Natural killer cell (primary cell): ENCODE measurements around the gene SCG3. TPM values are rescaled to one million over a fixed set of nuclear protein-coding genes. Genes with fewer than 3 reads are reported as not detected.

Experiments used
- ATAC-seq, 3 donors: fragments of 150-1000 bp in 2 of 3; fragments of 200-7000 bp in 1 of 3; cut with Tn5 transposase; 1 replicate in 1 of 3; 2 replicates in 2 of 3; pipeline ENCODE4 v1.10.0; 2021; ENCODE audit warnings: mild to moderate bottlenecking in 2 of 3, moderate library complexity in 2 of 3
- DNase-seq, 2 donors: peaks; one replicate each; pipeline versions ENCODE4 v3.0.0 to v3.0.0-alpha.2; 2013 to 2021; ENCODE audit warnings: mixed read lengths in 1 of 2
- H3K27ac ChIP-seq: one replicate; pipeline ENCODE4 v1.5.1; 2013; ENCODE audit warnings: mild to moderate bottlenecking, low read length
- H3K27me3 ChIP-seq: one replicate; pipeline ENCODE4 v1.6.1; 2013; ENCODE audit warnings: low read length; ENCODE audit not compliant: control insufficient read depth, insufficient read depth
- H3K36me3 ChIP-seq: one replicate; pipeline ENCODE4 v1.6.1; 2013; ENCODE audit warnings: low read length; ENCODE audit not compliant: control insufficient read depth, insufficient read depth
- H3K4me1 ChIP-seq: one replicate; pipeline ENCODE4 v1.6.1; 2013; ENCODE audit warnings: low read length; ENCODE audit not compliant: control insufficient read depth, insufficient read depth
- H3K4me3 ChIP-seq: one replicate; pipeline ENCODE4 v1.5.1; 2013; ENCODE audit warnings: low read length
- H3K9me3 ChIP-seq: one replicate; pipeline ENCODE4 v1.6.1; 2013; ENCODE audit warnings: low read length; ENCODE audit not compliant: control insufficient read depth, insufficient read depth
- H3K27ac Mint-ChIP-seq, 2 donors: one replicate each; pipeline ENCODE4 v1.8.0; 2022; ENCODE audit warnings: mild to moderate bottlenecking in 2 of 2, mixed read lengths in 2 of 2, moderate library complexity in 1 of 2
- H3K27me3 Mint-ChIP-seq, 2 donors: one replicate each; pipeline ENCODE4 v1.8.0; 2022; ENCODE audit warnings: low read depth in 2 of 2, mixed read lengths in 2 of 2
- H3K36me3 Mint-ChIP-seq: one replicate; pipeline ENCODE4 v1.8.0; 2022; ENCODE audit warnings: mixed read lengths
- H3K4me1 Mint-ChIP-seq, 2 donors: one replicate each; pipeline ENCODE4 v1.8.0; 2022; ENCODE audit warnings: mixed read lengths in 2 of 2
- H3K4me3 Mint-ChIP-seq: one replicate; pipeline ENCODE4 v1.8.0; 2022; ENCODE audit warnings: mild to moderate bottlenecking, moderate library complexity, mixed read lengths
- H3K9me3 Mint-ChIP-seq, 2 donors: one replicate each; pipeline ENCODE4 v1.8.0; 2022; ENCODE audit warnings: mixed read lengths in 2 of 2
- CTCF ChIP-seq: fragments of 200-600 bp; IDR thresholded peaks from one replicate; pipeline ENCODE4 v1.8.0; 2022; ENCODE audit warnings: antibody characterized with exemption
- WGBS: methylation state at CpG from one replicate; pipeline ENCODE4 v1.1.7; 2013; ENCODE audit warnings: missing lambda C conversion rate; ENCODE audit not compliant: insufficient coverage; 5-methylcytosine and 5-hydroxymethylcytosine counted together
- intact Hi-C: fragments of 100-400 bp; cut with micrococcal nuclease; formaldehyde crosslinking; loops from one replicate; pipeline ENCODE4 v1.14.2; 2022
- total RNA-seq, 4 donors: library from RNA; stranded (reverse); fragments of 120-200 nt in 1 of 4; gene quantifications; one replicate each; pipeline versions ENCODE4 v1.2.3 to v1.2.4, GENCODE V29; 2013 to 2022

Gene SCG3
- total RNA-seq, 3 donors from 2014 or later (not counting 1 experiment from before 2014, with no cell fraction given) = not detected

- no peaks in the 10 kb centered on the region for H3K27me3 ChIP-seq
- Mint-ChIP-seq H3K9me3 (no peaks in the 10 kb centered on the region), H3K27ac (peak overlapping the region; percentile 49 to 57), H3K27me3 (no peaks in the 10 kb centered on the region), H3K4me1 (peaks cover 37 to 39% of the 10 kb centered on the region in 2 donors), H3K36me3 (no peaks in the 10 kb centered on the region), H3K4me3 (no peak overlapping the region)
- no peak overlapping the region for H3K27ac ChIP-seq
- intact Hi-C loops = no loop called here
- H3K4me3 ChIP-seq = no peak overlapping the region
- TF ChIP-seq CTCF = no peak
- H3K36me3 ChIP-seq = peaks cover 33% of the 10 kb centered on the region
- DNase-seq (peak in 1 of 2 donors; percentile 14), ATAC-seq (no peak)
- WGBS = 25% methylated on average over 1 of the region's 1 CpG
- H3K9me3 ChIP-seq = no peaks in the 10 kb centered on the region
- H3K4me1 ChIP-seq = peaks cover 3% of the 10 kb centered on the region
Measured at GRCh38 chr15:51724673-51725072, 43.4 kb downstream of the SCG3 start.

DNA sequence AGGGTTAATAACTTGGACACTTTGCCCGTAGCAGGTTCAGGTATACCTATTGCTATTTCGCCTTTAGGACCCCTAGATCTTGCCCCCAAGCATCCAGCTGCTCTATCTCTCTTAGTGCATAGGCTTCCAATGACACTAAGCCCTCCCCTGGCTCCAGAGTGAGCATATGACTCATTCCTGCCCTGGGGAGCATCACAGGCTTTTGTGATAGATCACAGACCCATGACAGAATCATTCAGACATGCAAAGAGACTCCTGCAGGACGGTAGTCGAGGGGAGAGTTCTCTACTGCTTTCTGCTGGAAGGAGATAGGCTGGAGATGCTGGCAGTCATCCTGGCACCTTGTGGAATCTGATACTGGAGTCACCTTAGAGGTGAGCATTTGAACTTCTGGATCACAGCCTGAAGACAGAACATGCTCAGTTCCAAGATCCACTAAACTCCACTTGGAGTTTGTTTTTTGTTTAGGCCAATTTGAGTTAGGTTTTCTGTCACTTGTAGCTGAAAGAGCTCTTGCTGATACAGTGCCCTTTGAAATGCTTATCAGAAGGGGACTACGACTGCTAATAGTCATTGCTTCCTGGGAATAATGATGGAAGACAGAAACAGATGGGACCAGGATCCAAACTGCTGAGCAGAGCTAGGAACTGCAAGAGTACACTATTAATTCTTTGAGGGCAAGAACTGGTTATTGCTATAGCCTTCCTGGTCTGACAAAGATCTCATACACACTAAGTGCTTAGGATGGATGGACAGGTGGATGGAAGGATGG lies 45.2 kb downstream of the SCG3 start:
- H3K27ac Mint-ChIP-seq = peak overlapping the region; percentile 11 to 57
- DNase-seq = peak in 1 of 2 donors; percentile 30
- Histone ChIP-seq H3K27me3 (no peaks in the 10 kb centered on the region), H3K4me1 (peaks cover 16% of the 10 kb centered on the region), H3K4me3 (no peak overlapping the region), H3K27ac (no peak overlapping the region), H3K9me3 (no peaks in the 10 kb centered on the region), H3K36me3 (peaks cover 18% of the 10 kb centered on the region)
- H3K27me3 Mint-ChIP-seq = no peaks in the 10 kb centered on the region
- WGBS = 75% methylated on average over 5 of the region's 5 CpGs
- intact Hi-C loops = no loop called here
- TF ChIP-seq CTCF = no peak
- no peaks in the 10 kb centered on the region for H3K9me3 Mint-ChIP-seq
- no peak overlapping the region for H3K4me3 Mint-ChIP-seq
- peaks cover 49 to 52% of the 10 kb centered on the region in 2 donors for H3K4me1 Mint-ChIP-seq
- ATAC-seq = peak in 1 of 3 donors; percentile 64
- H3K36me3 Mint-ChIP-seq = no peaks in the 10 kb centered on the region

- peaks cover 57 to 60% of the 10 kb centered on the region in 2 donors for H3K4me1 Mint-ChIP-seq
- ATAC-seq = peak in 2 of 3 donors; percentile 19 to 51
- H3K4me3 Mint-ChIP-seq = no peak overlapping the region
Measured at GRCh38 chr15:51727141-51727897, 46.0 kb downstream of the SCG3 start.

More at GRCh38 chr15:51727141-51727897, 46.0 kb downstream of the SCG3 start:
- peaks cover 9% of the 10 kb centered on the region for H3K36me3 ChIP-seq
- no peak overlapping the region for H3K4me3 ChIP-seq
- H3K27ac ChIP-seq = no peak overlapping the region
- H3K27me3 Mint-ChIP-seq = no peaks in the 10 kb centered on the region
- H3K27me3 ChIP-seq = no peaks in the 10 kb centered on the region
- no peaks in the 10 kb centered on the region for H3K9me3 Mint-ChIP-seq
- H3K27ac Mint-ChIP-seq = peak overlapping the region; percentile 17 to 57
- peak in 1 of 2 donors; percentile 45 for DNase-seq
- intact Hi-C loops = no loop called here
- 93% methylated on average over 4 of the region's 4 CpGs for WGBS
- no peaks in the 10 kb centered on the region for H3K36me3 Mint-ChIP-seq
- TF ChIP-seq CTCF = no peak
- H3K4me1 ChIP-seq = peaks cover 23% of the 10 kb centered on the region
- no peaks in the 10 kb centered on the region for H3K9me3 ChIP-seq
